ENCODE data around the gene DLG5.

DNA sequence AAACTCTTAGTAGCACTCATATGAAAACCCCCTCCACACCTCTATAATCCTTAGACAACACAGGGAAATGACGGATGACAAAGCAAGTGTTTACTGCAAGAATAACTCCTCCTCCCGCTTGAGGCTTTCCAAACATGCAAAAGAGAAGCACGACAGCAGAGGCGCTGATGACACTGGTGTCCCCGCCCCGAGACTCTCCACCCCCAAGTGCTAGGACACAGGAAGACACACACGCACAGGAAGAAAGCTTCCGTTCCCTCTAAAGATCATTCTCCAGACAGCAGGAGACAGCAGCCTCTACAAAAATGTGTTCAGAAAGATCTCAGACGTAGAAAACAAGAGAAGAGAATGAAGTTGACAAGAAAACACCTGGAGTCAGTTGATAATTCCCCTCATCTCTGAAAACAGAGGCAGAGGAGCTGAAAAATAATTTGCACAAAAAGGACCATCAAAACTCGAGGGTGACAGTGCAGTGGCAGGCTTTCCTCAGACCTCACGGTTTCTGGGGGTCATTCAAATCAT is 90.2 kb downstream of the DLG5 start:
- TF ChIP-seq POLR2A (IDR thresholded peaks at IDR 0.05; ENCODE audit: low read length) (no peak), GATA1 (IDR thresholded peaks at IDR 0.05; ENCODE audit: low read depth, low read length) (no peak)

Measured in erythroblast (primary cell).